BLaER1 (cell line): ENCODE results near the gene EDIL3.

ENCODE experiments used
- H3K27ac ChIP-seq: shearing (Covaris generic); formaldehyde crosslinking; 2 replicates; pipeline ENCODE4 v1.8.1; 2022
- H3K27me3 ChIP-seq: shearing (Covaris generic); formaldehyde crosslinking; 2 replicates; pipeline ENCODE4 v1.8.1; 2022
- H3K36me3 ChIP-seq: shearing (Covaris generic); formaldehyde crosslinking; 2 replicates; pipeline ENCODE4 v1.8.1; 2022
- H3K4me1 ChIP-seq: shearing (Covaris generic); formaldehyde crosslinking; 2 replicates; pipeline ENCODE4 v1.8.1; 2022
- H3K4me2 ChIP-seq: shearing (Covaris generic); formaldehyde crosslinking; 2 replicates; pipeline ENCODE4 v1.8.1; 2022
- H3K4me3 ChIP-seq: shearing (Covaris generic); formaldehyde crosslinking; 2 replicates; pipeline ENCODE4 v1.8.1; 2022
- H3K9ac ChIP-seq: shearing (Covaris generic); formaldehyde crosslinking; 2 replicates; pipeline ENCODE4 v1.8.1; 2022
- H3K9me3 ChIP-seq: shearing (Covaris generic); formaldehyde crosslinking; 2 replicates; pipeline ENCODE4 v1.8.1; 2022
- H4K20me1 ChIP-seq: shearing (Covaris generic); formaldehyde crosslinking; 2 replicates; pipeline ENCODE4 v1.8.1; 2022
- Cebpa-rat ChIP-seq: shearing (Covaris generic); IDR thresholded peaks from 2 replicates; pipeline ENCODE4 v1.8.1; 2022

Gene EDIL3

GRCh38 chr5:84403773-84404172 lies 19.1 kb upstream of the EDIL3 start:
- Histone ChIP-seq H3K4me3 (no peak overlapping the region), H3K9me3 (no peaks in the 10 kb centered on the region), H3K27ac (no peak overlapping the region), H3K4me2 (no peak overlapping the region), H3K4me1 (no peaks in the 10 kb centered on the region), H3K9ac (no peak overlapping the region), H3K36me3 (no peaks in the 10 kb centered on the region), H3K27me3 (no peaks in the 10 kb centered on the region), H4K20me1 (no peaks in the 10 kb centered on the region)
- no peak for TF ChIP-seq Cebpa-rat

- Histone ChIP-seq H3K9me3 (no peaks in the 10 kb centered on the region), H3K4me1 (no peaks in the 10 kb centered on the region), H3K4me2 (no peak overlapping the region), H3K27me3 (no peaks in the 10 kb centered on the region; the same call in 1 of the 2 replicates), H3K9ac (no peak overlapping the region), H3K4me3 (no peak overlapping the region), H3K27ac (no peak overlapping the region), H3K36me3 (no peaks in the 10 kb centered on the region), H4K20me1 (no peaks in the 10 kb centered on the region)
- TF ChIP-seq Cebpa-rat = no peak
Observed at GRCh38 chr5:84397385-84397784, 12.7 kb upstream of the EDIL3 start.

DNA sequence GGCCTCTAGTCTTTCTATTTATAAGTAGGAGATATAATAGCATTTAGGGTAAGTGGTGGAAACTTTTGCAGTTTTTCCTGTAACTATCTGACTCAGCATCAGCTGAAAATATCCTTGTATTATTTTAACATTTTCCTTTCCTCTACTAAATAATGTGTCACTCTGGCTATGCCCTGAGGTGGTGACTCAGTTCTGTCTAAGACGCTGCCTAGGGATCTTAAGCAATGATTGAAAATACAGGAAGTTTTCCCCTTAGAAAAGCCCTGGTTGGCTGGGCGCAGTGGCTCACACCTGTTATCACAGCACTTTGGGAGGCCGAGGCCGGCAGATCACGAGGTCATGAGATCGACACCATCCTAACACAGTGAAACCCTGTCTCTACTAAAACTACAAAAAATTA lies 9.3 kb upstream of the EDIL3 start:
- H3K4me1 ChIP-seq = no peaks in the 10 kb centered on the region
- H3K36me3 ChIP-seq = no peaks in the 10 kb centered on the region
- H3K27me3 ChIP-seq = no peaks in the 10 kb centered on the region; the same call in 1 of the 2 replicates
- no peaks in the 10 kb centered on the region for H4K20me1 ChIP-seq
- no peak overlapping the region for H3K9ac ChIP-seq
- no peak overlapping the region for H3K4me2 ChIP-seq
- no peak for TF ChIP-seq Cebpa-rat
- H3K9me3 ChIP-seq = no peaks in the 10 kb centered on the region
- H3K4me3 ChIP-seq = no peak overlapping the region
- H3K27ac ChIP-seq = no peak overlapping the region

GRCh38 chr5:84392836-84393235 lies 8.2 kb upstream of the EDIL3 start:
- Histone ChIP-seq H3K27ac (no peak overlapping the region), H3K9me3 (no peaks in the 10 kb centered on the region), H3K4me2 (no peak overlapping the region), H4K20me1 (no peaks in the 10 kb centered on the region), H3K9ac (no peak overlapping the region), H3K27me3 (no peaks in the 10 kb centered on the region; the same call in 1 of the 2 replicates), H3K4me3 (no peak overlapping the region), H3K4me1 (no peaks in the 10 kb centered on the region), H3K36me3 (no peaks in the 10 kb centered on the region)
- no peak for TF ChIP-seq Cebpa-rat

- Histone ChIP-seq H3K4me1 (no peaks in the 10 kb centered on the region), H3K4me2 (no peak overlapping the region), H3K36me3 (no peaks in the 10 kb centered on the region), H4K20me1 (no peaks in the 10 kb centered on the region), H3K4me3 (no peak overlapping the region), H3K9ac (no peak overlapping the region), H3K9me3 (peaks cover 30% of the 10 kb centered on the region), H3K27me3 (no peaks in the 10 kb centered on the region), H3K27ac (no peak overlapping the region)
- no peak for TF ChIP-seq Cebpa-rat
Observed at GRCh38 chr5:84385705-84386104, 1.0 kb upstream of the EDIL3 start.

DNA sequence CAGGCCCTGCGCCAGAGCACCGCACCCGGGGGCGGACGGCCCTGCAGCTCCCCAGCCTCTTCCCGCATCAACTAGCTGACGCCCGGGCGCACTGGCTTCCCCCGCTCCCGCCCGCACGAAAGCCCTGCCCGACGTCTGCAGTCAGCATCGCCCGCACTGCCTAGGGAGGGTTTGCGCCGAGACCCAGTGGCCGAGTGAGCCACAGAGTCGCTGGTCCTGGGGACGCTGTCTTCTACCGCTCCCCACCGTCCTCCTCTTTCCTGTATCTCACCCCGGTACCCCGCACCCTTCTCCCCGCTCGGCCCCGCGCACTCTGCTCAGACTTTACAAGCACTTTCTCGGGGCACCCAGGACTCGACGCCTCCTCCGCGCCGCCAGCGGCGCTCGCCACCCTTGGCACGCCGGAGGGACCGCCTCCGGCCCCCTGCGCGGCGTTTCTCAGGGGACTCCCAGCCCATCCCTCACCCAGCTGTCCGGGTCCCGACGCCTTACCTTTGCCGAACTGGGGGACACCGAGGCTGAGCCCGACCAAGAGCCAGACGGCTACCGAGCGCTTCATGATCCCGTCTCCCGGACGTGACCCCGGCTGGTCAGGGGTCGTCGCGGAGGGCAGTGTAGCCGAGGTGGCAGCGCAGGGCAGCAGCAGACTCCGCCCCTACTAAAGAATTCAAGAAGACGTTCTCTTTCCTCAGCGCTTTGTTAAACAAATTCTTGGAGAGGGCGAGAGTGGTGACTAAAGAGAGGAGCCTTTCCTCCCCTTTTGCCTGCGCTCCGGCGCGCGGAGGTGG lies 670 bp downstream of the EDIL3 start:
- H3K9me3 ChIP-seq = peaks cover 30% of the 10 kb centered on the region
- H3K27me3 ChIP-seq = no peaks in the 10 kb centered on the region
- no peaks in the 10 kb centered on the region for H4K20me1 ChIP-seq
- no peak for TF ChIP-seq Cebpa-rat
- no peaks in the 10 kb centered on the region for H3K36me3 ChIP-seq
- H3K27ac ChIP-seq = no peak overlapping the region
- H3K4me2 ChIP-seq = no peak overlapping the region
- H3K4me3 ChIP-seq = no peak overlapping the region
- H3K4me1 ChIP-seq = no peaks in the 10 kb centered on the region
- H3K9ac ChIP-seq = no peak overlapping the region

DNA sequence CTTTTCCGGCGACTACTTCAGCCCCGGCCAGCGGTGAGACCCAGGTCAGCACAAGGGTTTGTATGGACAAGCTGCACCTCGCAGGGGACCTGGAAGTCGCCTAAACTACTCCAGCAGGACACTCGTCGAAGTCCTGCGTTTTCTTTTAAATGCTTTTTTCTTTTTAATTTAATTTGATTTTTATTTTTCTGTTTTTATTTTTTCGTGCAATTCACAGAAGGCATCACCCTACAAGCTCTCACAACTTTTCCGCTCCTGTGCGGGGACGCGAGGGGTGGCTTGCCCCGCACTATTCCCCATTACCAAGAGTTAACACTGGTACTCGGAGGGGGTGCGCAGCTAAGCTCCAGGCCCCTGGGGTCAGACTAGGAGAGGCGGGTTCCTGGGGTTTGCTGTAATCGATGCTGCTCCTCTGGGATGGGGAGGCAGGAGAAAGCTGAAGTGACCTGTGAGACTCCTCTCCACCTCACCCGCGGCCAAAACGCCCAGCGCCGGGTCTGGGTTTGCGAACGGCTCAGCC lies 1.3 kb downstream of the EDIL3 start:
- H3K4me3 ChIP-seq = no peak overlapping the region
- H3K4me2 ChIP-seq = no peak overlapping the region
- no peak overlapping the region for H3K27ac ChIP-seq
- no peaks in the 10 kb centered on the region for H4K20me1 ChIP-seq
- no peaks in the 10 kb centered on the region for H3K4me1 ChIP-seq
- H3K27me3 ChIP-seq = no peaks in the 10 kb centered on the region
- H3K9ac ChIP-seq = no peak overlapping the region
- H3K36me3 ChIP-seq = no peaks in the 10 kb centered on the region
- H3K9me3 ChIP-seq = peaks cover 30% of the 10 kb centered on the region
- TF ChIP-seq Cebpa-rat = no peak

- H3K4me2 ChIP-seq = no peak overlapping the region
- H3K9ac ChIP-seq = no peak overlapping the region
- H3K4me1 ChIP-seq = no peaks in the 10 kb centered on the region
- no peak for TF ChIP-seq Cebpa-rat
- H3K27me3 ChIP-seq = no peaks in the 10 kb centered on the region
- peaks cover 30% of the 10 kb centered on the region for H3K9me3 ChIP-seq
- H3K36me3 ChIP-seq = no peaks in the 10 kb centered on the region
- H3K27ac ChIP-seq = no peak overlapping the region
- no peak overlapping the region for H3K4me3 ChIP-seq
- H4K20me1 ChIP-seq = no peaks in the 10 kb centered on the region
Observed at GRCh38 chr5:84382363-84383295, 2.1 kb downstream of the EDIL3 start.

DNA sequence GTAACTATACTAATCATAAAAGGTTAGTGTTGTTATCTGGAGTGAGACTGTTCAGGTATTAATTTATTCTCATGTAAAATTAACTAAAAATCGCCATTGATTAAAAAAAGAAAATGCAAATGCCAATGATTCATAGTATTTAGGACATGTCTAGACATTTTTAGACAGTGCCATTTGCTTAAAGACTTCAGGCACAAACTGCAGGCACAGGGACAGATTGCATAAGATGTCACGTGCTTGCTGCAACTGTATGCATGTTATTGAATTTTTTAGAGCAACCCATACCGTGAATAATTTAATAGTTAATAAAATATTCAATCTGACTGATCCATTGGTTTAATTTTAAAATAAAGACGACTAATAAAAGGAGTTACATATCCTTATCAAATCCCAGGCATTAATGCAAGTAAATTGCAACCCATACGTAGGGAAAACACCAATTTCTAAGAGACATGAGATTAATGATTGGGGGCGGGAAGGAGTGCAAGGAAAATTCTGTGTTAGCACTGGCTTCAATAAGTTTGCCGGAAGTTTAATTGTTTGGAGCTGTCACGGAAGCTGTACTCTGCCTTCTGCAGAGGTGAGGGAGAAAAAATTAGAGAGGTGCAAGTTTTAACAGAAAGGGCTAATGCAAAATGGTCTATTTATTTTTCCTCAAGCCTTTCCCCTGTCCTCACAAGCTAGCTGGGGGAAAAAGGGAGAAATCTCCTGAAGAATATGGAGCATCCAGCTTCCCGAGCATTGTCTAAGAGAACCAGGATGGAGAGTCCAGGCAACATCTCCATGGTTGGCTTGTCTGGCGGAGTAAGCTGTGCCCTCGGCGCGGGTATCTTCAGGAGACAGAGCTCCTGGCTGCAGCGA lies 2.9 kb downstream of the EDIL3 start:
- no peaks in the 10 kb centered on the region for H3K27me3 ChIP-seq
- peaks cover 30% of the 10 kb centered on the region for H3K9me3 ChIP-seq
- H3K4me2 ChIP-seq = no peak overlapping the region
- H4K20me1 ChIP-seq = no peaks in the 10 kb centered on the region
- TF ChIP-seq Cebpa-rat = no peak
- no peak overlapping the region for H3K9ac ChIP-seq
- no peaks in the 10 kb centered on the region for H3K4me1 ChIP-seq
- no peaks in the 10 kb centered on the region for H3K36me3 ChIP-seq
- H3K4me3 ChIP-seq = no peak overlapping the region
- no peak overlapping the region for H3K27ac ChIP-seq
